ENCODE results near the gene ZCCHC7. TPM values are rescaled to one million over a fixed set of nuclear protein-coding genes. Genes with fewer than 3 reads are reported as not detected.
"Not testable (repeated sequence)": the region's sequence is repeated elsewhere in the genome, so short reads cannot be mapped to it uniquely, and the experiment has no call there.

The ZCCHC7 gene
- total RNA-seq, 4 donors from 2014 or later: 12.1 to 19.1 (median 15.6) TPM

- WGBS: 95% methylated on average over 6 of the region's 6 CpGs
- no peak for TF ChIP-seq EP300 (IDR thresholded peaks at IDR 0.05)
- no peak for TF ChIP-seq POLR2AphosphoS5 (IDR thresholded peaks at IDR 0.05)
- TF ChIP-seq CTCF (IDR thresholded peaks at IDR 0.05): no peak
- intact Hi-C loops (cut with DNase I): loop anchor here (5.0 kb wide), 1 partner anchor 49 kb away; no protein-coding TSS in a partner anchor
- Histone ChIP-seq H3K4me1 (peaks cover 0 to 25% (median 18%) of the 10 kb centered on the region in 4 donors), H3K27me3 (no peaks in the 10 kb centered on the region), H3K4me3 (no peak overlapping the region), H3K9me3 (no peaks in the 10 kb centered on the region), H3K27ac (replicated peaks in 1 of 4) (no peak overlapping the region), H3K36me3 (no peaks in the 10 kb centered on the region)
- DNase-seq (ENCODE audit: extremely low spot score): no peak
These were observed 166.3 kb downstream of the ZCCHC7 start for GRCh38 chr9:37286530-37287175.

DNA sequence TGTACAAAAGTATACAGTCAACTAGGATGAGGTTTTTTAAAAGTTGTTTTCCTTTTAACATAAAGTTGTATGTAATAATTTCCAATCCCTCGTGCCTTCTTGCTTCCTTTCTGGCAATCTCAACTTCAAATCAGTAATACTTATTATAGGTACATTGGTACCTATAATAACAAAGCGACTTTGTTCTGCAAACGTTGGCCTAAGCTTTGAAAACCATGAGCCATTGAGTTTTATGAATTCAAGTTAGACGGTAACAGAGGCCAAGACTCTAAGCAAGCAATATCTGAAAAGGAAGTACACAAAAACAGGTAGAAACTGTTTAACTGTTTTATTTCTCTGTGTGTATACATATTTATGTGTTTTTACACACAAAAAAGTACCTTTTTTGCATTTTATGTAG is 166.9 kb downstream of the ZCCHC7 start:
- DNase-seq (ENCODE audit: extremely low spot score): no peak
- Histone ChIP-seq H3K9me3 (no peaks in the 10 kb centered on the region), H3K4me3 (no peak overlapping the region), H3K36me3 (no peaks in the 10 kb centered on the region), H3K4me1 (peaks cover 0 to 25% (median 18%) of the 10 kb centered on the region in 4 donors), H3K27me3 (no peaks in the 10 kb centered on the region), H3K27ac (replicated peaks in 1 of 4) (no peak overlapping the region)
- WGBS: 87% methylated on average over 4 of the region's 4 CpGs
- TF ChIP-seq EP300 (IDR thresholded peaks at IDR 0.05): no peak
- TF ChIP-seq POLR2AphosphoS5 (IDR thresholded peaks at IDR 0.05): no peak
- no peak for TF ChIP-seq POLR2A (IDR thresholded peaks at IDR 0.05; ENCODE audit: low read depth)
- intact Hi-C loops (cut with DNase I): loop anchor here (5.0 kb wide), 1 partner anchor 50 kb away; no protein-coding TSS in a partner anchor

DNA sequence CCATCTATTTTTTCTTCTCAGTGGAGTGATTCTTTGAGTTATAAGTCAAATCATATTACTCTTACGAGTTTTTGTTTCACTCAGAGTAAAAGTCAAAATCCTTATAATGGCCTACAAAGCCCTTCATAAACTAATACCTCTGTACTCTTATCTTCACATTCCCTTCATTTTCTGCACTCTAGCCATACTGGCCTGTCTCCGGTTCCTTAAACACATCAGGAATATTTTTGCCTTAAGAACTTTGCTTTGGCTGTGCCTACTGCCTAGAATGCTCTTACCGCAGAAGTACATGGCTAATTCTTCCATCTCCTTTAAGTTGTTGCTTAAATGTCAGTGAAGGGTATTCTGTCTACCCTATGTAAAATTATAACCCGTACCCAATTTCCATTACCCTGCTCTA is 169.3 kb downstream of the ZCCHC7 start:
- H3K4me1 ChIP-seq: peaks cover 7 to 28% (median 16%) of the 10 kb centered on the region in 4 donors
- H3K4me3 ChIP-seq: no peak overlapping the region
- intact Hi-C loops (cut with DNase I): loop anchor here (5.0 kb wide), 1 partner anchor 52 kb away; no protein-coding TSS in a partner anchor
- H3K27me3 ChIP-seq: no peaks in the 10 kb centered on the region
- H3K9me3 ChIP-seq: no peaks in the 10 kb centered on the region
- H3K36me3 ChIP-seq: no peaks in the 10 kb centered on the region
- H3K27ac ChIP-seq (replicated peaks in 1 of 4): no peak overlapping the region
- no peak for DNase-seq (ENCODE audit: extremely low spot score)
- TF ChIP-seq EP300 (IDR thresholded peaks at IDR 0.05): no peak
- no peak for TF ChIP-seq POLR2AphosphoS5 (IDR thresholded peaks at IDR 0.05)
- TF ChIP-seq POLR2A (IDR thresholded peaks at IDR 0.05; ENCODE audit: low read depth): no peak
- no peak for TF ChIP-seq CTCF (IDR thresholded peaks at IDR 0.05)
- WGBS: 97% methylated on average over 4 of the region's 4 CpGs

GRCh38 chr9:37290366-37290939 is 170.1 kb downstream of the ZCCHC7 start:
- Histone ChIP-seq H3K27me3 (no peaks in the 10 kb centered on the region), H3K4me1 (peaks cover 5 to 27% (median 14%) of the 10 kb centered on the region in 4 donors), H3K36me3 (no peaks in the 10 kb centered on the region), H3K9me3 (no peaks in the 10 kb centered on the region), H3K27ac (replicated peaks in 1 of 4) (no peak overlapping the region), H3K4me3 (no peak overlapping the region)
- no peak for DNase-seq (ENCODE audit: extremely low spot score)
- intact Hi-C loops (cut with DNase I): no loop called here
- WGBS: 86% methylated on average over 7 of the region's 7 CpGs
- TF ChIP-seq EP300 (IDR thresholded peaks at IDR 0.05) (no peak), POLR2A (IDR thresholded peaks at IDR 0.05; ENCODE audit: low read depth) (no peak), CTCF (IDR thresholded peaks at IDR 0.05) (no peak), POLR2AphosphoS5 (IDR thresholded peaks at IDR 0.05) (no peak)

DNA sequence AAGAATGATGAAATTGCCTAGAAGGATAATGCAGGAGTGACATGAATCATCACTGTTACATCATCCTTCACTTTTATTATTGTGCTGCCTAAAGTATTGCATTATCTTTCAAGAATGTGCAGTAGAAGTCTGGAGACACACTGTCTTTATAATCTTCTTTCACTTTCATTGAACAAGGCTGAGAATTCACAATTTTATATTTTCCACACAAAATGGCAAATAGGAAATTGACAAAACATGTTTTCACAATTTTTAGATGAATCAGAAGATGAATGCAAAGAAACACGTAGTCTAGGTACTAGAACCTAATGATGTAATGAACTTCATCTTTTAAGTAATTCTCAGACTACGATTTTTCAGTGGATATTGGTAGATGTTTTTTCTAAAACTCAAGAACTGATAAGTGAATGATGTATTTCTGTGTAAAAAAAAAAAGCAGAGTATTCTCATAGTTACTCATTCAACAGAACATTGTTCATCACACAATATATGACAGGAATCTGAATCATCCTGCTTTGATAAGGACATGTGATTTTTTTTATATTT is 170.6 kb downstream of the ZCCHC7 start:
- intact Hi-C loops (cut with DNase I): no loop called here
- WGBS: 64% methylated on average over 2 of the region's 2 CpGs
- H3K27ac ChIP-seq (replicated peaks in 1 of 4): no peak overlapping the region
- peaks cover 5 to 27% (median 16%) of the 10 kb centered on the region in 4 donors for H3K4me1 ChIP-seq
- H3K9me3 ChIP-seq: no peaks in the 10 kb centered on the region
- no peak for DNase-seq (ENCODE audit: extremely low spot score)
- no peak overlapping the region for H3K4me3 ChIP-seq
- no peak for TF ChIP-seq CTCF (IDR thresholded peaks at IDR 0.05)
- TF ChIP-seq EP300 (IDR thresholded peaks at IDR 0.05): no peak
- no peak for TF ChIP-seq POLR2A (IDR thresholded peaks at IDR 0.05; ENCODE audit: low read depth)
- peak in 1 of 2 donors; percentile 23 for TF ChIP-seq POLR2AphosphoS5 (IDR thresholded peaks at IDR 0.05)
- no peaks in the 10 kb centered on the region for H3K36me3 ChIP-seq
- no peaks in the 10 kb centered on the region for H3K27me3 ChIP-seq

- H3K36me3 ChIP-seq; DNase-seq (ENCODE audit: extremely low spot score); intact Hi-C loops (cut with DNase I); H3K27me3 ChIP-seq; H3K9me3 ChIP-seq; H3K27ac ChIP-seq (replicated peaks in 1 of 4); H3K4me3 ChIP-seq: not testable (repeated sequence)
- WGBS: 94% methylated on average over 10 of the region's 10 CpGs
- peaks cover 5 to 27% (median 16%) of the 10 kb centered on the region in 4 donors for H3K4me1 ChIP-seq
These were observed 171.4 kb downstream of the ZCCHC7 start for GRCh38 chr9:37291612-37292238.
